ENCODE measurements around the gene KRT38.
"Not testable (repeated sequence)": the region's sequence is repeated elsewhere in the genome, so short reads cannot be mapped to it uniquely, and the experiment has no call there.

KRT38 gene

GRCh38 chr17:41420134-41420533 is 20.6 kb downstream of the KRT38 start:
- DNase-seq: no peak

GRCh38 chr17:41419716-41420115 is 21.1 kb downstream of the KRT38 start:
- DNase-seq: no peak

GRCh38 chr17:41418116-41418860 is 22.5 kb downstream of the KRT38 start:
- no peak for DNase-seq

GRCh38 chr17:41417576-41418015 is 23.2 kb downstream of the KRT38 start:
- no peak for DNase-seq

GRCh38 chr17:41417127-41417526 is 23.7 kb downstream of the KRT38 start:
- no peak for DNase-seq

GRCh38 chr17:41416479-41416878 is 24.3 kb downstream of the KRT38 start:
- DNase-seq: no peak

GRCh38 chr17:41415833-41416335 is 24.9 kb downstream of the KRT38 start:
- no peak for DNase-seq

GRCh38 chr17:41415411-41415810 is 25.4 kb downstream of the KRT38 start:
- no peak for DNase-seq

GRCh38 chr17:41413982-41414381 is 26.8 kb downstream of the KRT38 start:
- DNase-seq: no peak

- peak in 1 of 2 donors; percentile 1 for DNase-seq
Measured at GRCh38 chr17:41413353-41413957, 27.3 kb downstream of the KRT38 start.

GRCh38 chr17:41411072-41411840 is 29.5 kb downstream of the KRT38 start:
- no peak for DNase-seq

GRCh38 chr17:41407226-41407625 is 33.6 kb downstream of the KRT38 start:
- no peak for DNase-seq

- DNase-seq: no peak
Measured at GRCh38 chr17:41406205-41406604, 34.6 kb downstream of the KRT38 start.

GRCh38 chr17:41404024-41404671 is 36.6 kb downstream of the KRT38 start:
- no peak for DNase-seq

- DNase-seq: no peak
Measured at GRCh38 chr17:41403404-41404023, 37.3 kb downstream of the KRT38 start.

GRCh38 chr17:41402161-41402560 is 38.6 kb downstream of the KRT38 start:
- DNase-seq: no peak

- no peak for DNase-seq
Measured at GRCh38 chr17:41396996-41397660, 43.7 kb downstream of the KRT38 start, which contains the start of gene KRT31. Gene KRT31, minus strand, starts transcription at chr17:41397608. Its CDS starts 69 bp downstream, at chr17:41397539.

GRCh38 chr17:41396340-41396739 is 44.4 kb downstream of the KRT38 start:
- no peak for DNase-seq

GRCh38 chr17:41395611-41396010 is 45.2 kb downstream of the KRT38 start:
- DNase-seq: no peak

GRCh38 chr17:41395044-41395443 is 45.7 kb downstream of the KRT38 start:
- DNase-seq: not testable (repeated sequence)

- DNase-seq: no peak
Measured at GRCh38 chr17:41394254-41394996, 46.4 kb downstream of the KRT38 start.

Measured in hippocampal formation (tissue), 2 donors.